Mesothelial cell of epicardium (in vitro differentiated cells): ENCODE measurements around the gene GIMAP4. TPM values are rescaled to one million over a fixed set of nuclear protein-coding genes. Genes with fewer than 3 reads are reported as not detected.
"Not testable (repeated sequence)": the region's sequence is repeated elsewhere in the genome, so short reads cannot be mapped to it uniquely, and the experiment has no call there.

ENCODE experiments used
- DNase-seq, 2 experiments: peaks; one replicate each; pipeline ENCODE4 v3.0.0; 2021; ENCODE audit warnings: low spot score in 2 of 2; ENCODE audit not compliant: unreplicated experiment in 2 of 2
- H3K27ac Mint-ChIP-seq: 2 replicates; pipeline ENCODE4 v1.8.0; 2021; ENCODE audit warnings: mixed read lengths
- H3K27me3 Mint-ChIP-seq: 2 replicates; pipeline ENCODE4 v1.8.0; 2021; ENCODE audit warnings: low read depth, mixed read lengths
- H3K36me3 Mint-ChIP-seq: 2 replicates; pipeline ENCODE4 v1.8.0; 2021; ENCODE audit warnings: mixed read lengths
- H3K4me1 Mint-ChIP-seq: 2 replicates; pipeline ENCODE4 v1.8.0; 2021; ENCODE audit warnings: mixed read lengths
- H3K4me3 Mint-ChIP-seq: 2 replicates; pipeline ENCODE4 v1.8.0; 2021; ENCODE audit warnings: mild to moderate bottlenecking, moderate library complexity, mixed read lengths
- H3K9me3 Mint-ChIP-seq: 2 replicates; pipeline ENCODE4 v1.8.0; 2021; ENCODE audit warnings: mixed read lengths
- CTCF ChIP-seq: fragments of 200-600 bp; sonication (generic); IDR thresholded peaks from one replicate; pipeline ENCODE4 v1.5.0; 2021; ENCODE audit warnings: antibody characterized with exemption; ENCODE audit not compliant: unreplicated experiment
- total RNA-seq: library from RNA; stranded (reverse); gene quantifications from 3 replicates; pipeline ENCODE4 v1.2.1, GENCODE V29; 2021

GIMAP4 gene
- total RNA-seq, 1 donor from 2014 or later, result not detected

- Mint-ChIP-seq H3K9me3 (peaks cover 22% of the 10 kb centered on the region), H3K4me1 (no peaks in the 10 kb centered on the region), H3K27me3 (no peaks in the 10 kb centered on the region), H3K27ac (no peak overlapping the region), H3K36me3 (no peaks in the 10 kb centered on the region), H3K4me3 (no peak overlapping the region)
- TF ChIP-seq CTCF, result no peak
- no peak for DNase-seq
Measured at GRCh38 chr7:150568714-150569113, 1.5 kb downstream of the GIMAP4 start.

GRCh38 chr7:150569245-150569955, 2.2 kb downstream of the GIMAP4 start:
- Mint-ChIP-seq H3K4me1 (no peaks in the 10 kb centered on the region), H3K27ac (no peak overlapping the region), H3K27me3 (no peaks in the 10 kb centered on the region), H3K9me3 (peaks cover 24% of the 10 kb centered on the region), H3K36me3 (no peaks in the 10 kb centered on the region), H3K4me3 (no peak overlapping the region)
- DNase-seq, result no peak
- TF ChIP-seq CTCF, result no peak

- H3K4me1 Mint-ChIP-seq, result no peaks in the 10 kb centered on the region
- DNase-seq, result no peak
- no peaks in the 10 kb centered on the region for H3K36me3 Mint-ChIP-seq
- no peaks in the 10 kb centered on the region for H3K27me3 Mint-ChIP-seq
- no peak overlapping the region for H3K27ac Mint-ChIP-seq
- H3K9me3 Mint-ChIP-seq, result peaks cover 27% of the 10 kb centered on the region
- H3K4me3 Mint-ChIP-seq, result no peak overlapping the region
- TF ChIP-seq CTCF, result no peak
Measured at GRCh38 chr7:150570556-150571465, 3.6 kb downstream of the GIMAP4 start.

- H3K4me3 Mint-ChIP-seq, result no peak overlapping the region
- no peaks in the 10 kb centered on the region for H3K4me1 Mint-ChIP-seq
- no peak overlapping the region for H3K27ac Mint-ChIP-seq
- H3K36me3 Mint-ChIP-seq, result no peaks in the 10 kb centered on the region
- no peak for TF ChIP-seq CTCF
- DNase-seq, result no peak
- no peaks in the 10 kb centered on the region for H3K27me3 Mint-ChIP-seq
- H3K9me3 Mint-ChIP-seq, result peaks cover 33% of the 10 kb centered on the region
Measured at GRCh38 chr7:150572496-150572895, 5.3 kb downstream of the GIMAP4 start.

GRCh38 chr7:150579979-150580637, 12.9 kb downstream of the GIMAP4 start:
- H3K36me3 Mint-ChIP-seq, DNase-seq, H3K4me1 Mint-ChIP-seq, H3K27ac Mint-ChIP-seq, H3K4me3 Mint-ChIP-seq, H3K27me3 Mint-ChIP-seq: not testable (repeated sequence)
- peaks cover 48% of the 10 kb centered on the region for H3K9me3 Mint-ChIP-seq
